CD14-positive monocyte (primary cell): Measurements from ENCODE around the gene OR5K2. TPM values are rescaled to one million over a fixed set of nuclear protein-coding genes. Genes with fewer than 3 reads are reported as not detected.
A peak's percentile ranks its signal among the peaks of the same experiment; 100 is the strongest.

ENCODE experiments used
- DNase-seq, 3 donors: peaks; one replicate each; pipeline ENCODE4 v3.0.0-alpha.2; 2011 to 2022
- H2AFZ ChIP-seq: 2 replicates; pipeline ENCODE4 v1.6.0; 2012; ENCODE audit warnings: mild to moderate bottlenecking, low read depth, low read length, inconsistent platforms; ENCODE audit not compliant: insufficient read depth, poor library complexity, severe bottlenecking
- H3K27ac ChIP-seq, 2 donors: 1 replicate in 1 of 2; 2 replicates in 1 of 2; pipeline ENCODE4 v1.5.1; 2012 to 2013; ENCODE audit warnings: low read length in 2 of 2, control low read depth in 1 of 2, inconsistent platforms in 1 of 2, low read depth in 1 of 2, mild to moderate bottlenecking in 1 of 2
- H3K27me3 ChIP-seq, 2 donors: one replicate each; pipeline versions ENCODE4 v1.6.0 to v1.6.1; 2011 to 2013; ENCODE audit warnings: low read length in 2 of 2; ENCODE audit not compliant: control insufficient read depth in 2 of 2, insufficient read depth in 2 of 2
- H3K36me3 ChIP-seq, 2 donors: replicated peaks in 1 of 2; 1 replicate in 1 of 2; 2 replicates in 1 of 2; pipeline versions ENCODE4 v1.5.1 to v1.6.1; 2012 to 2013; ENCODE audit warnings: low read length in 2 of 2, control low read depth in 1 of 2, inconsistent platforms in 1 of 2, mild to moderate bottlenecking in 1 of 2; ENCODE audit not compliant: insufficient read depth in 2 of 2, control insufficient read depth in 1 of 2
- H3K4me1 ChIP-seq, 2 donors: 1 replicate in 1 of 2; 2 replicates in 1 of 2; pipeline versions ENCODE4 v1.5.1 to v1.6.1; 2012 to 2013; ENCODE audit warnings: low read length in 2 of 2, control low read depth in 1 of 2, inconsistent platforms in 1 of 2, mild to moderate bottlenecking in 1 of 2, moderate library complexity in 1 of 2; ENCODE audit not compliant: insufficient read depth in 2 of 2, control insufficient read depth in 1 of 2
- H3K4me2 ChIP-seq: replicated peaks from 2 replicates; pipeline ENCODE3; 2012; ENCODE audit warnings: low read length, moderate library complexity, mild to moderate bottlenecking; ENCODE audit not compliant: poor library complexity, severe bottlenecking; ENCODE audit errors: extremely low read depth
- H3K4me3 ChIP-seq, 3 experiments: fragments of 200-600 bp in 1 of 3; sonication (generic) in 1 of 3; replicated peaks in 1 of 3; 1 replicate in 2 of 3; 2 replicates in 1 of 3; pipeline ENCODE4 v1.5.1; 2011 to 2013; ENCODE audit warnings: low read length in 3 of 3, mild to moderate bottlenecking in 3 of 3, control low read depth in 2 of 3, low read depth in 2 of 3, inconsistent platforms in 1 of 3, moderate library complexity in 1 of 3
- H3K79me2 ChIP-seq: 2 replicates; pipeline ENCODE4 v1.6.0; 2012; ENCODE audit warnings: mild to moderate bottlenecking, control low read depth, inconsistent platforms, low read length, moderate library complexity; ENCODE audit not compliant: insufficient read depth
- H3K9ac ChIP-seq: 2 replicates; pipeline ENCODE4 v1.6.0; 2017; ENCODE audit warnings: low read length, mild to moderate bottlenecking; ENCODE audit not compliant: insufficient read depth, poor library complexity, severe bottlenecking
- H3K9me3 ChIP-seq, 2 donors: replicated peaks in 1 of 2; 1 replicate in 1 of 2; 2 replicates in 1 of 2; pipeline versions ENCODE4 v1.5.1 to v1.6.1; 2012 to 2013; ENCODE audit warnings: low read length in 2 of 2, control low read depth in 1 of 2; ENCODE audit not compliant: control insufficient read depth in 1 of 2, insufficient read depth in 1 of 2
- H4K20me1 ChIP-seq: 2 replicates; pipeline ENCODE4 v1.6.0; 2012; ENCODE audit warnings: mild to moderate bottlenecking, low read length, control low read depth, moderate library complexity; ENCODE audit not compliant: insufficient read depth
- H3K27ac Mint-ChIP-seq, 7 donors: one replicate each; pipeline ENCODE4 v1.8.0; 2020; ENCODE audit warnings: mild to moderate bottlenecking in 7 of 7, mixed read lengths in 7 of 7, moderate library complexity in 6 of 7, inconsistent platforms in 2 of 7
- H3K27me3 Mint-ChIP-seq, 3 donors: one replicate each; pipeline ENCODE4 v1.8.0; 2021 to 2022; ENCODE audit warnings: low read depth in 3 of 3, mild to moderate bottlenecking in 3 of 3, mixed read lengths in 3 of 3, moderate library complexity in 3 of 3, inconsistent platforms in 1 of 3
- H3K36me3 Mint-ChIP-seq, 2 donors: one replicate each; pipeline ENCODE4 v1.8.0; 2020; ENCODE audit warnings: mixed read lengths in 2 of 2, inconsistent platforms in 1 of 2, mild to moderate bottlenecking in 1 of 2
- H3K4me1 Mint-ChIP-seq: one replicate; pipeline ENCODE4 v1.8.0; 2020; ENCODE audit warnings: mild to moderate bottlenecking, mixed read lengths
- H3K4me3 Mint-ChIP-seq, 2 donors: one replicate each; pipeline ENCODE4 v1.8.0; 2020; ENCODE audit warnings: mild to moderate bottlenecking in 2 of 2, mixed read lengths in 2 of 2, moderate library complexity in 1 of 2
- H3K9me3 Mint-ChIP-seq, 7 donors: one replicate each; pipeline ENCODE4 v1.8.0; 2020 to 2022; ENCODE audit warnings: mixed read lengths in 7 of 7, mild to moderate bottlenecking in 6 of 7, moderate library complexity in 6 of 7, inconsistent platforms in 2 of 7
- WGBS: methylation state at CpG from one replicate; pipeline ENCODE4 v1.1.5; 2013; ENCODE audit warnings: missing lambda C conversion rate; ENCODE audit not compliant: insufficient coverage; 5-methylcytosine and 5-hydroxymethylcytosine counted together
- intact Hi-C, 2 donors: fragments of 100-400 bp; cut with micrococcal nuclease; formaldehyde crosslinking; loops; one replicate each; pipeline versions ENCODE4 v1.15.0 to v1.15.1; 2023
- polyA plus RNA-seq, 3 donors: library from polyadenylated mRNA; depleted of rRNA in 1 of 3; unstranded in 2 of 3; stranded (reverse) in 1 of 3; fragments of 300-500 nt in 2 of 3; fragments of >200 nt in 1 of 3; fragmentation: Illumina TruSeq in 2 of 3; gene quantifications; 1 replicate in 2 of 3; 2 replicates in 1 of 3; pipeline ENCODE4 v1.2.3, GENCODE V29; 2012 to 2021
- TF ChIP-seq, protein P1 (sequence below): fragments of 200-600 bp; IDR thresholded peaks from one replicate; pipeline ENCODE4 v1.8.0; 2022; ENCODE audit warnings: antibody characterized with exemption, mild to moderate bottlenecking

Gene OR5K2
- polyA plus RNA-seq, 3 donors: not detected

GRCh38 chr3:98460220-98460619 lies 37.3 kb upstream of the OR5K2 start:
- no peak overlapping the region for H3K27ac ChIP-seq
- no peaks in the 10 kb centered on the region for H3K9me3 ChIP-seq
- DNase-seq: no peak
- H3K27me3 ChIP-seq: no peaks in the 10 kb centered on the region
- H3K4me3 ChIP-seq: no peak overlapping the region
- Mint-ChIP-seq H3K4me1 (no peaks in the 10 kb centered on the region), H3K27ac (no peak overlapping the region), H3K9me3 (peaks cover 0 to 5% (median 2%) of the 10 kb centered on the region in 7 donors), H3K4me3 (no peak overlapping the region), H3K27me3 (peaks cover 1 to 3% (median 2%) of the 10 kb centered on the region in 3 donors), H3K36me3 (no peaks in the 10 kb centered on the region)
- H3K4me1 ChIP-seq: no peaks in the 10 kb centered on the region
- H4K20me1 ChIP-seq: no peaks in the 10 kb centered on the region
- H3K9ac ChIP-seq: no peak overlapping the region
- no peaks in the 10 kb centered on the region for H3K79me2 ChIP-seq
- no peaks in the 10 kb centered on the region for H3K36me3 ChIP-seq
- no peak overlapping the region for H2AFZ ChIP-seq
- intact Hi-C loops: no loop called here
- no peak overlapping the region for H3K4me2 ChIP-seq
- TF ChIP-seq, protein P1, sequence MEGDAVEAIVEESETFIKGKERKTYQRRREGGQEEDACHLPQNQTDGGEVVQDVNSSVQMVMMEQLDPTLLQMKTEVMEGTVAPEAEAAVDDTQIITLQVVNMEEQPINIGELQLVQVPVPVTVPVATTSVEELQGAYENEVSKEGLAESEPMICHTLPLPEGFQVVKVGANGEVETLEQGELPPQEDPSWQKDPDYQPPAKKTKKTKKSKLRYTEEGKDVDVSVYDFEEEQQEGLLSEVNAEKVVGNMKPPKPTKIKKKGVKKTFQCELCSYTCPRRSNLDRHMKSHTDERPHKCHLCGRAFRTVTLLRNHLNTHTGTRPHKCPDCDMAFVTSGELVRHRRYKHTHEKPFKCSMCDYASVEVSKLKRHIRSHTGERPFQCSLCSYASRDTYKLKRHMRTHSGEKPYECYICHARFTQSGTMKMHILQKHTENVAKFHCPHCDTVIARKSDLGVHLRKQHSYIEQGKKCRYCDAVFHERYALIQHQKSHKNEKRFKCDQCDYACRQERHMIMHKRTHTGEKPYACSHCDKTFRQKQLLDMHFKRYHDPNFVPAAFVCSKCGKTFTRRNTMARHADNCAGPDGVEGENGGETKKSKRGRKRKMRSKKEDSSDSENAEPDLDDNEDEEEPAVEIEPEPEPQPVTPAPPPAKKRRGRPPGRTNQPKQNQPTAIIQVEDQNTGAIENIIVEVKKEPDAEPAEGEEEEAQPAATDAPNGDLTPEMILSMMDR: no peak

GRCh38 chr3:98462901-98463300 lies 34.6 kb upstream of the OR5K2 start, which contains the start of gene OR5K1:
Gene OR5K1, plus strand, starts transcription at chr3:98463201. Its CDS starts 6,376 bp downstream, at chr3:98469577.
- Mint-ChIP-seq H3K4me3 (no peak within 1 kb of the TSS), H3K9me3 (peaks cover 0 to 3% (median 2%) of the 10 kb centered on the region in 7 donors), H3K27me3 (peaks cover 1 to 3% (median 2%) of the 10 kb centered on the region in 3 donors), H3K4me1 (no peaks in the 10 kb centered on the region), H3K27ac (peak within 1 kb of the TSS in 1 of 7 donors; percentile 6), H3K36me3 (no peaks in the 10 kb centered on the region)
- TF ChIP-seq, protein P1: no peak
- H3K79me2 ChIP-seq: no peaks in the 10 kb centered on the region
- no peak within 1 kb of the TSS for H3K4me3 ChIP-seq
- no peak within 1 kb of the TSS for H3K27ac ChIP-seq
- no peaks in the 10 kb centered on the region for H3K4me1 ChIP-seq
- no peaks in the 10 kb centered on the region for H3K27me3 ChIP-seq
- no peaks in the 10 kb centered on the region for H4K20me1 ChIP-seq
- DNase-seq: no peak
- WGBS: no CpG with 5 or more reads among the region's 1 CpG
- no peak within 1 kb of the TSS for H2AFZ ChIP-seq
- intact Hi-C loops: no loop called here
- no peak within 1 kb of the TSS for H3K4me2 ChIP-seq
- H3K9ac ChIP-seq: no peak within 1 kb of the TSS
- H3K36me3 ChIP-seq: no peaks in the 10 kb centered on the region
- no peaks in the 10 kb centered on the region for H3K9me3 ChIP-seq
